Measurements from ENCODE around the gene MTIF2.

MTIF2 gene

GRCh38 chr2:55235724-55236538, 33.1 kb downstream of the MTIF2 start:
- no peak overlapping the region for H3K4me3 ChIP-seq (ENCODE audit: low read depth, low read length)
- no peak for TF ChIP-seq CTCF (IDR thresholded peaks at IDR 0.05; ENCODE audit: low read depth, low read length)

GRCh38 chr2:55233658-55233940, 35.4 kb downstream of the MTIF2 start:
- no peak for TF ChIP-seq CTCF (IDR thresholded peaks at IDR 0.05; ENCODE audit: low read depth, low read length)
- H3K4me3 ChIP-seq (ENCODE audit: low read depth, low read length), result peak overlapping the region; percentile 99

GRCh38 chr2:55232863-55233657, 36.0 kb downstream of the MTIF2 start:
- no peak for TF ChIP-seq CTCF (IDR thresholded peaks at IDR 0.05; ENCODE audit: low read depth, low read length)
- H3K4me3 ChIP-seq (ENCODE audit: low read depth, low read length), result peak overlapping the region; percentile 99

- peak within 1 kb of the TSS; percentile 99 for H3K4me3 ChIP-seq (ENCODE audit: low read depth, low read length)
- no peak for TF ChIP-seq CTCF (IDR thresholded peaks at IDR 0.05; ENCODE audit: low read depth, low read length)
These were observed 36.8 kb downstream of the MTIF2 start, which contains the start of the genes CLHC1 and RPS27A for GRCh38 chr2:55232084-55232862. Gene CLHC1, minus strand, starts transcription at chr2:55232293. Its CDS starts 9,882 bp downstream, at chr2:55222411. Gene RPS27A, plus strand, starts transcription at chr2:55232688. Its CDS starts 137 bp downstream, at chr2:55232825.

GRCh38 chr2:55231546-55232083, 37.4 kb downstream of the MTIF2 start:
- no peak for TF ChIP-seq CTCF (IDR thresholded peaks at IDR 0.05; ENCODE audit: low read depth, low read length)
- H3K4me3 ChIP-seq (ENCODE audit: low read depth, low read length), result peak overlapping the region; percentile 99

- TF ChIP-seq CTCF (IDR thresholded peaks at IDR 0.05; ENCODE audit: low read depth, low read length), result no peak
- H3K4me3 ChIP-seq (ENCODE audit: low read depth, low read length), result no peak overlapping the region
These were observed 38.5 kb downstream of the MTIF2 start for GRCh38 chr2:55230551-55230950.

Data from WI38 (cell line).